OCI-LY3 (cell line): ENCODE measurements around the gene ASTN2.

Experiments
- EZH2phosphoT487 ChIP-seq: fragments of 200-600 bp; shearing (Covaris generic); IDR thresholded peaks from 2 replicates; pipeline ENCODE4 v1.6.1; 2018; ENCODE audit warnings: antibody characterized with exemption, mixed run types, low read depth
- TF ChIP-seq, protein P1 (sequence below): fragments of 200-600, 300-600 bp; sonication (generic); IDR thresholded peaks from 2 replicates; pipeline ENCODE4 v1.5.1; 2014; ENCODE audit warnings: antibody characterized with exemption, low read length, low read depth

DNA sequence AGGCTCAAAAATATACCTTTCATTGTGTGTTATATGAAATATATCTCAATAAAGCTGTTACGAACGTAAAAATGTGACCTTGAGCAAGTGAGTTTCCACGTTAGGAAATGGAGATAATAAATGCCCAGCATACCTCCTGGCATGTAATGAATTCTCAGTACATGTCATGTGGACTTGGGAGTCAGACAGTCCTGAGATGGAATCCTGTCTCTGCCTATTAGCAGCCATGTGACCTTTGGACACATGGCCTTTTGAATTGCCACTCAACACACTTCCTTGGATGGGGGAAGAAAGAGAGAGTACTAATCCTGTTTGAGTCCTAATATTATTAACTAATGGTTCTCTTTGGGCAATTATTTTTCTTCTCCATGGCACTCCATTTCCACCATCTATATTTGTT, 702.1 kb downstream of the ASTN2 start:
- TF ChIP-seq, protein P1, sequence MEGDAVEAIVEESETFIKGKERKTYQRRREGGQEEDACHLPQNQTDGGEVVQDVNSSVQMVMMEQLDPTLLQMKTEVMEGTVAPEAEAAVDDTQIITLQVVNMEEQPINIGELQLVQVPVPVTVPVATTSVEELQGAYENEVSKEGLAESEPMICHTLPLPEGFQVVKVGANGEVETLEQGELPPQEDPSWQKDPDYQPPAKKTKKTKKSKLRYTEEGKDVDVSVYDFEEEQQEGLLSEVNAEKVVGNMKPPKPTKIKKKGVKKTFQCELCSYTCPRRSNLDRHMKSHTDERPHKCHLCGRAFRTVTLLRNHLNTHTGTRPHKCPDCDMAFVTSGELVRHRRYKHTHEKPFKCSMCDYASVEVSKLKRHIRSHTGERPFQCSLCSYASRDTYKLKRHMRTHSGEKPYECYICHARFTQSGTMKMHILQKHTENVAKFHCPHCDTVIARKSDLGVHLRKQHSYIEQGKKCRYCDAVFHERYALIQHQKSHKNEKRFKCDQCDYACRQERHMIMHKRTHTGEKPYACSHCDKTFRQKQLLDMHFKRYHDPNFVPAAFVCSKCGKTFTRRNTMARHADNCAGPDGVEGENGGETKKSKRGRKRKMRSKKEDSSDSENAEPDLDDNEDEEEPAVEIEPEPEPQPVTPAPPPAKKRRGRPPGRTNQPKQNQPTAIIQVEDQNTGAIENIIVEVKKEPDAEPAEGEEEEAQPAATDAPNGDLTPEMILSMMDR = no peak
- no peak for TF ChIP-seq EZH2phosphoT487
